HEK293 (cell line): ENCODE data around the gene AP3D1.

Experiments used
- OVOL3 ChIP-seq: fragments of 450-650 bp; formaldehyde crosslinking; IDR thresholded peaks from 2 replicates; pipeline ENCODE4 v1.5.1; 2016; ENCODE audit warnings: missing biosample characterization, missing genetic modification characterization
- ZFP41 ChIP-seq: fragments of 450-650 bp; formaldehyde crosslinking; IDR thresholded peaks from 2 replicates; pipeline ENCODE4 v1.5.1; 2016; ENCODE audit warnings: missing biosample characterization, missing genetic modification characterization, borderline replicate concordance
- ZNF302 ChIP-seq: fragments of 450-650 bp; formaldehyde crosslinking; IDR thresholded peaks from 2 replicates; pipeline ENCODE4 v1.5.1; 2016; ENCODE audit warnings: missing biosample characterization, missing genetic modification characterization, low read depth
- ZNF501 ChIP-seq: fragments of 450-650 bp; formaldehyde crosslinking; IDR thresholded peaks from 2 replicates; pipeline ENCODE4 v1.5.1; 2016; ENCODE audit warnings: missing biosample characterization, missing genetic modification characterization
- ZNF670 ChIP-seq: fragments of 450-650 bp; formaldehyde crosslinking; IDR thresholded peaks from 2 replicates; pipeline ENCODE4 v1.5.1; 2016; ENCODE audit warnings: missing biosample characterization, missing genetic modification characterization, low read depth
- ZNF792 ChIP-seq: fragments of 450-650 bp; formaldehyde crosslinking; IDR thresholded peaks from 2 replicates; pipeline ENCODE4 v1.5.1; 2016; ENCODE audit warnings: missing biosample characterization, missing genetic modification characterization
- TF ChIP-seq, protein P1 (sequence below): fragments of 450-650 bp; formaldehyde crosslinking; IDR thresholded peaks from 2 replicates; pipeline ENCODE4 v1.5.1; 2016; ENCODE audit warnings: missing biosample characterization, missing genetic modification characterization
- TF ChIP-seq, protein P2 (sequence below): fragments of 450-650 bp; formaldehyde crosslinking; IDR thresholded peaks from 2 replicates; pipeline ENCODE4 v1.5.1; 2017; ENCODE audit warnings: missing biosample characterization, missing genetic modification characterization
- TF ChIP-seq, protein P3 (sequence below): IDR thresholded peaks from 2 replicates; pipeline ENCODE4 v1.6.1; 2011; ENCODE audit warnings: mild to moderate bottlenecking, low read depth, low read length, borderline replicate concordance
- TF ChIP-seq, protein P4 (sequence below): fragments of 450-650 bp; IDR thresholded peaks from 2 replicates; pipeline ENCODE4 v1.5.1; 2018; ENCODE audit warnings: missing biosample characterization, mild to moderate bottlenecking, missing genetic modification characterization

DNA sequence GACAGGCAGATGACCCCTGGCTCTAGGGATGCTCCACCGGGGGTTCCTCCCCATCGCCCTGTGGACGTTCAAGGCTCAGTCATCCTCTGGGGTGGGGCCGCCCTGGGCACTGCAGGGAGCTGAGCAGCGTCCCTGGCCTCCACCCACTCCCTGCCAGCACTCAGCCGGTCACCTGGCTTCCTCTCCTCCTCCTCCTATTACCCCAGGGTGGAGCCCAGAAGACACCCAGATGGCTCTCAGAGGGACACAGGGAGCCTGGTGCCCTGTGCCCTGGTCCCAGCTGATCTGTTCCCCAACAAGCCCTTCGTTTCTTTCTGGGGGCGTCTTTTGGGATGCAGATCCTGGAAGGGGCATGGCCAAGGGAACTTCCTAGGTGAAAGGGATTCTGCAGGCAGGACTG lies 96.6 kb downstream of the AP3D1 start:
- TF ChIP-seq, protein P1, sequence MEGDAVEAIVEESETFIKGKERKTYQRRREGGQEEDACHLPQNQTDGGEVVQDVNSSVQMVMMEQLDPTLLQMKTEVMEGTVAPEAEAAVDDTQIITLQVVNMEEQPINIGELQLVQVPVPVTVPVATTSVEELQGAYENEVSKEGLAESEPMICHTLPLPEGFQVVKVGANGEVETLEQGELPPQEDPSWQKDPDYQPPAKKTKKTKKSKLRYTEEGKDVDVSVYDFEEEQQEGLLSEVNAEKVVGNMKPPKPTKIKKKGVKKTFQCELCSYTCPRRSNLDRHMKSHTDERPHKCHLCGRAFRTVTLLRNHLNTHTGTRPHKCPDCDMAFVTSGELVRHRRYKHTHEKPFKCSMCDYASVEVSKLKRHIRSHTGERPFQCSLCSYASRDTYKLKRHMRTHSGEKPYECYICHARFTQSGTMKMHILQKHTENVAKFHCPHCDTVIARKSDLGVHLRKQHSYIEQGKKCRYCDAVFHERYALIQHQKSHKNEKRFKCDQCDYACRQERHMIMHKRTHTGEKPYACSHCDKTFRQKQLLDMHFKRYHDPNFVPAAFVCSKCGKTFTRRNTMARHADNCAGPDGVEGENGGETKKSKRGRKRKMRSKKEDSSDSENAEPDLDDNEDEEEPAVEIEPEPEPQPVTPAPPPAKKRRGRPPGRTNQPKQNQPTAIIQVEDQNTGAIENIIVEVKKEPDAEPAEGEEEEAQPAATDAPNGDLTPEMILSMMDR: no peak
- TF ChIP-seq ZNF792 (tag by site-specific recombination) (no peak), ZFP41 (tag by site-specific recombination) (no peak), ZNF302 (no peak), ZNF501 (tag by site-specific recombination) (no peak), ZNF670 (tag by site-specific recombination) (no peak), OVOL3 (no peak)
- TF ChIP-seq, protein P2, sequence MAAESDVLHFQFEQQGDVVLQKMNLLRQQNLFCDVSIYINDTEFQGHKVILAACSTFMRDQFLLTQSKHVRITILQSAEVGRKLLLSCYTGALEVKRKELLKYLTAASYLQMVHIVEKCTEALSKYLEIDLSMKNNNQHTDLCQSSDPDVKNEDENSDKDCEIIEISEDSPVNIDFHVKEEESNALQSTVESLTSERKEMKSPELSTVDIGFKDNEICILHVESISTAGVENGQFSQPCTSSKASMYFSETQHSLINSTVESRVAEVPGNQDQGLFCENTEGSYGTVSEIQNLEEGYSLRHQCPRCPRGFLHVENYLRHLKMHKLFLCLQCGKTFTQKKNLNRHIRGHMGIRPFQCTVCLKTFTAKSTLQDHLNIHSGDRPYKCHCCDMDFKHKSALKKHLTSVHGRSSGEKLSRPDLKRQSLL: peak; percentile 44; the same call in 1 of the 2 replicates
- TF ChIP-seq, protein P3, sequence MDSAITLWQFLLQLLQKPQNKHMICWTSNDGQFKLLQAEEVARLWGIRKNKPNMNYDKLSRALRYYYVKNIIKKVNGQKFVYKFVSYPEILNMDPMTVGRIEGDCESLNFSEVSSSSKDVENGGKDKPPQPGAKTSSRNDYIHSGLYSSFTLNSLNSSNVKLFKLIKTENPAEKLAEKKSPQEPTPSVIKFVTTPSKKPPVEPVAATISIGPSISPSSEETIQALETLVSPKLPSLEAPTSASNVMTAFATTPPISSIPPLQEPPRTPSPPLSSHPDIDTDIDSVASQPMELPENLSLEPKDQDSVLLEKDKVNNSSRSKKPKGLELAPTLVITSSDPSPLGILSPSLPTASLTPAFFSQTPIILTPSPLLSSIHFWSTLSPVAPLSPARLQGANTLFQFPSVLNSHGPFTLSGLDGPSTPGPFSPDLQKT: no peak
- TF ChIP-seq, protein P4, sequence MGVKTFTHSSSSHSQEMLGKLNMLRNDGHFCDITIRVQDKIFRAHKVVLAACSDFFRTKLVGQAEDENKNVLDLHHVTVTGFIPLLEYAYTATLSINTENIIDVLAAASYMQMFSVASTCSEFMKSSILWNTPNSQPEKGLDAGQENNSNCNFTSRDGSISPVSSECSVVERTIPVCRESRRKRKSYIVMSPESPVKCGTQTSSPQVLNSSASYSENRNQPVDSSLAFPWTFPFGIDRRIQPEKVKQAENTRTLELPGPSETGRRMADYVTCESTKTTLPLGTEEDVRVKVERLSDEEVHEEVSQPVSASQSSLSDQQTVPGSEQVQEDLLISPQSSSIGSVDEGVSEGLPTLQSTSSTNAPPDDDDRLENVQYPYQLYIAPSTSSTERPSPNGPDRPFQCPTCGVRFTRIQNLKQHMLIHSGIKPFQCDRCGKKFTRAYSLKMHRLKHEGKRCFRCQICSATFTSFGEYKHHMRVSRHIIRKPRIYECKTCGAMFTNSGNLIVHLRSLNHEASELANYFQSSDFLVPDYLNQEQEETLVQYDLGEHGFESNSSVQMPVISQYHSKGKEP (tag by site-specific recombination): no peak
